Skeletal muscle cell (primary cell): ENCODE measurements around the gene CHST12.

ENCODE experiments used
- DNase-seq: peaks from one replicate; pipeline ENCODE4 v3.0.0-alpha.2; 2010; ENCODE audit warnings: low read depth
- H3K4me3 ChIP-seq: 2 replicates; pipeline ENCODE4 v1.5.1; 2011; ENCODE audit warnings: low read depth, mild to moderate bottlenecking, control low read depth, low read length, moderate library complexity

The CHST12 gene

DNA sequence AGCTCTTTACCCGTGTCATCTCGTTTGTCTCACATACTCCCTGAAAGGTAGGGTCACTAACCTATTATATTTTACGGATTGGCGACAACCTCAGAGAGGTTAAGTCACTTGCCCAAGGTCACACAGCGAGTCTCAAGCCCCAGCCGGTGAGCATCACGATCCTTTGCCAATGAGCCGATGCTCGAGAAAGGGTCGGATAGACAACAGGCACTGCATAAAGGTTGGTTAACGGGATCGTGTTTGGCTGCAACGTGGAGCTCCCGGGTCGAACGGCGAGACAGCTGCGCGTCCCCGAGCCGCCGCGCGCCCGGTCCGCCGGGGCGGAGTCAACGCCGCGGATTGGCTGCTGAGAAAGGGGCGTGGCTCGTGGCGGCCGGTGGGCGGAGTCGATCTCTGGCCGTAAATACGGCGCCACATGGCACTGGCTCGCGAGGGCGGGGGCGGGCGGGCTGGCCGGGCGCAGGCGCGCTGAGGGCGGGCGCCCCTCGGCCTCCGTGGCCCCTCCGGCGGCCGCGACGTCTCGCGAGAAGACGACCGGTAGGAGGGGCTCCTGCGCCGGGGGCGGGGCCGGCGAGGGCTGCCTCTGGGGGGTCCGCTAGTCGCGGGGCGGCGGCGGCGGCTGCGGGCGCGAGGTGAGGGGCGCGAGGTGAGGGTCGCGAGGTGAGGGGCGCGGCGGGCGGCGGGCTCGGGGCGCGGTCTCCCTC is at the start of gene CHST12:
TSS of gene CHST12 (plus strand) at position 598 of the 704 bp plus-strand sequence. CDS start 29,029 bp downstream, outside the sequence.
- peak; percentile 77 for DNase-seq
- H3K4me3 ChIP-seq, result peak within 1 kb of the TSS; percentile 82

DNA sequence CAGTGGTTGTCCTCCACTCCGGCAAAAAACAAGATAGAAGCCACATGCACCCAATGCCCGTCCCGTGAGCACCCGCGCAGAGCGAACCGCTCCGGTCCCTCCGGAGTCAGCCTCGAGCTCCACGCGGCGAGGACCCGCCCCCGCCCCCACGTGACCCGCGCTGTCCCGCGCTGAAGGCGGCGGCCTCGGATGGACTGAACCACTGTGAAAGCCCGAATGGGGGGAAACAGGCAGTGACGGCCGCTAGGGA is 49.5 kb upstream of the CHST12 start:
- peak overlapping the region; percentile 98 for H3K4me3 ChIP-seq
- peak; percentile 60 for DNase-seq

DNA sequence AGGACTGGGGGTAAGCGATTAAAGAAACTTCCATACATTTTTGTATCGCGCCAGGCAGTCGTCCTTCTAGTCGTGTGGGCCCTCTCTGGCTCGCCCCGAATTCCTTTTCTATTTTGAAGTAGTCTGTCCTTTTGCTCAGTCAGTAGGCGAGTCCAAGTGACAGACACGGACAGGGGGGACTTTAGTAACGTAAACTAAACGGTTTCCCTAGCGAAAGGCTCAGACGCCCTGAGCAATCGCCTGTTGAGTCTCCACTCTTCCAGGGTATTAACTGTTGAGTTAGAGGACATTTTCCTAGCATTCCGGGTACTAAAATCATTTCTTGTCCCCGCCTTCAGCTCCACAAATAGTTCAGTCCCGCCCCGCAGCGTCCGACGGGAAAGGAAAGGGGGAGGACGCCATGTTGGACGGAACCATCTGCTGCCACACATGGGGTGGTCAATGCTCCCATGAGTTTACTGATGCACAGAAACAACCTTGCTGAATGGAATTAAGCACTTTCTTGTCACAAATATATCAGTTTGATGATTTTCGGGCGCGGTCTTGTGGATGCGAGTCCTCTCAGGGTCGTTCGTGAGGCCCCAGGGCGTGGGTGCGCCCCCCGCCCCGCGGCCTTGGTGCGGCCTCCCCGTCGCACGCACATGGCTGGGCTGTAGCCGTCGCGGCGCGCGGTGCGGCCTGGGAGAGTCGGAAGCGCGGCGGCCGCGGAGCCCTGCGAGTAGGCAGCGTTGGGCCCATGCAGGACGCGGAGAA is 49.0 kb upstream of the CHST12 start, which contains the start of gene EIF3B:
TSS of gene EIF3B (plus strand) at position 642 of the 753 bp plus-strand sequence. CDS start at position 737, 95 bp downstream.
- peak; percentile 81 for DNase-seq
- peak within 1 kb of the TSS; percentile 98 for H3K4me3 ChIP-seq

DNA sequence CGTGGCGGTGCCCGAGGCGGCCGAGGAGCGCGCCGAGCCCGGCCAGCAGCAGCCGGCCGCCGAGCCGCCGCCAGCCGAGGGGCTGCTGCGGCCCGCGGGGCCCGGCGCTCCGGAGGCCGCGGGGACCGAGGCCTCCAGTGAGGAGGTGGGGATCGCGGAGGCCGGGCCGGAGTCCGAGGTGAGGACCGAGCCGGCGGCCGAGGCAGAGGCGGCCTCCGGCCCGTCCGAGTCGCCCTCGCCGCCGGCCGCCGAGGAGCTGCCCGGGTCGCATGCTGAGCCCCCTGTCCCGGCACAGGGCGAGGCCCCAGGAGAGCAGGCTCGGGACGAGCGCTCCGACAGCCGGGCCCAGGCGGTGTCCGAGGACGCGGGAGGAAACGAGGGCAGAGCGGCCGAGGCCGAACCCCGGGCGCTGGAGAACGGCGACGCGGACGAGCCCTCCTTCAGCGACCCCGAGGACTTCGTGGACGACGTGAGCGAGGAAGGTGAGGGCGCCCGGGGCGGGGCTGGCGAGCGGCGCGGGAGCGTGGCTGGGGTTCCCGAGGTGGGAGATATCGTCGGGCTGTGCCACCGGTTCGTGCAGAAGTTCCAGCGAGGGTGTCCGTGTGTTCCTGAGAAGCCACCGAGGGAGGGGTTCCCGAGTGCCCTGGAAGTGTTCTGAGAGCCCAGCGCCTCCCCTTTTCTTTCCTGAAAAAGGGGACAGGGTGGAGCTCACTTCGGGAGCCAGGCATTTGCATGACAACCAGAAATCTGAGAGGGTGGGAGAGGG is 48.3 kb upstream of the CHST12 start:
- H3K4me3 ChIP-seq, result peak overlapping the region; percentile 98
- no peak for DNase-seq

DNA sequence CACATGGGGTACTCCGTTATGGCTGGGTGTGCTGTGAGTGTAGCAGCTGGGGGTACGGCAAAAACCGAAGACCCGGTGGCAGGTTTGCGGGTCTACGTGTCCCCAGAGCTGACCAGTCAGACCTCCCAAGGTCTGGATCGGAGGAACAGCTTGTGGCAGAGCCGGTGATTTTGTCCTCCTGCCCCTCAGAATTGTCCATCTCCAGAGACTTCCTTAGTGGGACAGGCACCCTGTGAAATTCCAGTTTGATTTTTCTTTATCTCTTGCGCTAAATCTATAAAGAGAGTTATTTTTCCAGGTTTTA is 47.8 kb upstream of the CHST12 start:
- no peak for DNase-seq
- H3K4me3 ChIP-seq, result peak overlapping the region; percentile 98

DNA sequence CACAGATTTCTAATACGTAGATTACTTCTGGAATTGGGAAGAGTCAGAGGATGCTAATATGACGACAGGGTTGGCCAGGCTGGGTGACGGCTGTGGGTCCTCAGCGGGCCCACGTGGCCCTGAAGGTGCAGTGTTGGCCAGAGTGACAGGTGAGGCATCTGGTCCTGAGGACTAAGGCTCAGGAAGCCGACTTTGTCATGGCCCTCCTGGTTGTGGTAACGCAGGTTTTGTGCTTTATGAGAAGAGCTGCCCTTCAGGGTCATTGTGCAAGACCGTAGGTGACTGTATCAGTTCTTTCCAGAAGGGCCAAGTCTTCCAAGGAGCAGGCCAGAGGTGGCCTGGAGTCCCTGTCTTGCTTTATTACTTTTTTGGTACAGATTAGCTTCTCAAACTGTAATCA is 46.2 kb upstream of the CHST12 start:
- DNase-seq, result no peak
- H3K4me3 ChIP-seq, result no peak overlapping the region

DNA sequence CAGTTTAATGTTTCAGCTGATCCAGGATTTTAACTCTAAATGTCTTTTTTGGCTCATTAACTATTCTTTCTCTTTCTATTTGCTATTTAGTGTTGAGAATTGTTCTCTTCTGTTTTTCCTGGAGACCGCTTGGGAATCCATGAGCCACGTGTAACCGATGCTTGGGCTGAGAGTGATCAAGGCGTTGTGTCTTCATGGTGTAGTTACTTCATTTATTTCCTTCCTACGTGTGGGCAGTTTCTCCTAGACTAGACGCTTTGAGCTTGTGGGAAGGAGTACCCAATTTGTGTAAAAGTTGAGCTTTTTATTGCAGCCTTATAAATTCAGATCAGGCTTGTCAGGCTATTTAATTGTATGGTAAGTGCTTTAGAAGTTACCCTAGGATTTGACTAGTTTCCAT is 45.8 kb upstream of the CHST12 start:
- no peak overlapping the region for H3K4me3 ChIP-seq
- DNase-seq, result no peak

DNA sequence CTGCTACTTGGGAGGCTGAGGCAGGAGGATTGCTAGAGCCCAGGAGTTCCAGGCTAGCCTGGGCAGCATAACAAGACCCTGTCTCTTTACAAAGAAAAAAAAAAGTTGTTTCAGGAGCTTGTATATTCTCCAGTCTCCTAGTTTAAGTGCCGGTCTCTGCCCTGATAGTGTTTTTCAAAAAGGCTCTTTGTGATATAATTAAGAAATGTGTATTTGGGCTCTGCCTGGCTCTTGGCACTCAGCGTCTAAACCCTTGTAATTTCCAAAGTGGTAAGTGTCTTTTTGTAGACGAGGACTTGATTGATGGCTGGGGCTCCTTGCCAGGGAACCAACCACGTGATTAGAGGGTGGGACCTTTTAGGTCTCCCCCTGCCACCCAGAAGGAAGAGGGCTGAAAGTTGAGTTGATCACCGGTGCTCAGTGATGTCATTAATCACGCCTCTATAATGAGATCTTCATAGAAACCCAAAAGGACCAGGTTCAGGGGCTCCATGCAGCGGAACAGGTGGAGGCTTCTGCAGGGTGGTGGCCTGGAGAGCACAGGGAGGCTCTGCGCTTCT is 44.4 kb upstream of the CHST12 start:
- no peak for DNase-seq
- H3K4me3 ChIP-seq, result no peak overlapping the region

DNA sequence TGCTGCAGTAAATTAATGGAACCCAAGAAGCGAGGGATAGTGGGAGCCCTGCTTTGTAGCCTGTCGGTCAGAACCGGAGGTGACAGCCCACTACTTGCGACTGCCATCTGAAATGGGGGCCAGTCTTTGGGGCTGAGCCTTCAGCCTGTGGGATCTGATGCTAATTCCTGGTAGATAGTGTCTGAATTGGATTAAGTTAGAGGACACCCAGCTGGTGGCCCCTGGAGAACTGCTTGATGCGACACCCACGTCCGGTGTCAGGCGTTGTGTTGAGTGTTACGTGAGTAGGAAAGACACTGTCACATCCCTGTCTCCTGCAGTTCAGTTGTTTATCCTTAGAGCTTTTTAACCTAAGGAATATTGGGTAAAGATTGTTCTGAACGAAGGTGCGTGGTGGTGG is 43.8 kb upstream of the CHST12 start:
- no peak overlapping the region for H3K4me3 ChIP-seq
- no peak for DNase-seq

DNA sequence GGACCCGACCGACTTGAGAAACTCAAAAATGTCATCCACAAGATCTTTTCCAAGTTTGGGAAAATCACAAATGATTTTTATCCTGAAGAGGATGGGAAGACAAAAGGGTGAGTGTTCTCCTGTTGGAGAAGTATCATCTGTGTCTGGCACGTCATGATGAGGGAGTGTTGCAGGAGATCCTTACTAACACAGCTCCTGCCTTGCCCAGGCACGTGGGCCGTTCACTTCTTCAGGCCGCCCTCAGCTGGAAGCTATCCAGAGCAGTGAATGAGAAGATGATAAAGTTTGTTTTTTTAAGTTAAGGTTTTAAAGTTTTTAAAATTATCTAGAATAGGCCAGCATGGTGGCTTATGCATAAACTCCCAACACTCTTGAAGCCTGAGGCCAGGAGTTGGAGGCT is 42.6 kb upstream of the CHST12 start:
- no peak overlapping the region for H3K4me3 ChIP-seq
- DNase-seq, result no peak

DNA sequence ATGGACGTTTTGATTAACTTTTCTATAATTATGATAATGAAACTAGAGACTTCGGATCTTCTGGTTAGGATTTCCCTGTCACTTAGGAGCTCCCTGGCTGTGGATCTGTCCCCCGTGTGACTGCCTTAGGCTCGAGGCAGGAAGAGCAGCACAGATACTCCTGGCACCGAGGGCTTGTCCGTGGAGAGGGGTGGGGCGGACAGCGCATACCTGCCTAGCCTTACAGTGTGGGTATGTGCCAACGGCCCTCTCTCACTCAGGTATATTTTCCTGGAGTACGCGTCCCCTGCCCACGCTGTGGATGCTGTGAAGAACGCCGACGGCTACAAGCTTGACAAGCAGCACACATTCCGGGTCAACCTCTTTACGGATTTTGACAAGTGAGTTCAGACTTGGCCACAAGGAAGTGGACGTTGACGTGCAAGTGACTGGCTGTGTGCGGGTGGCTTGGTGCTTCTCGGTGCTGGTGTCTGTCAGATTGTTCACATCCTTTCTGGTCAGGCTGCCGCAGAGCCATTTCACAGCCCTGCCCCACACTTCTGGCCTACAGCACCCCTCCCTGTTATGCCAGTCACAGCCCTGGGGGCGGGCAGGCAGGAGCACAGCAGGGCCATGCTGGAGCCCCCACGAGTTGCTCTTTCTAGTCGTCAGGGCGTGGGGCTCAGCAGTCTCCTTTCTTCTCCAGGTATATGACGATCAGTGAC is 40.9 kb upstream of the CHST12 start:
- H3K4me3 ChIP-seq, result no peak overlapping the region
- no peak for DNase-seq

DNA sequence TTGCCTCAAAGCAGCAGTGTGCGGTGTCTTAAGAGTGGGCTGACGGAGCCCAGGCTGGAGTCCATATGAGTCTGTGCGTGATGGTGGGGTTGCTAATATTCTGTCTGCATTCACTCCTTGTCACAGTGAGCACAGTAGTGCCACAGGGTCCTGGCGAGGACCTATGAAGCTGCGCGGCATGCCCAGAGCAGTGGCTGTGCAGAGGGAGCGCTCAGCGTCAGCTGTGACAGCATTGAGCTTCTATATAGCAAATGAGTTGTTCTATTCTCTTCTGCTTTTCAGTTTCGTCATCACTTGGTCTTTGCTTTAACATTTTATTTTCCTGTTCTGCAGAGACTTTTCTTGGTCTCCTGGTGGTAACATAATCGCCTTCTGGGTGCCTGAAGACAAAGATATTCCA is 34.3 kb upstream of the CHST12 start:
- no peak for DNase-seq
- H3K4me3 ChIP-seq, result no peak overlapping the region

DNA sequence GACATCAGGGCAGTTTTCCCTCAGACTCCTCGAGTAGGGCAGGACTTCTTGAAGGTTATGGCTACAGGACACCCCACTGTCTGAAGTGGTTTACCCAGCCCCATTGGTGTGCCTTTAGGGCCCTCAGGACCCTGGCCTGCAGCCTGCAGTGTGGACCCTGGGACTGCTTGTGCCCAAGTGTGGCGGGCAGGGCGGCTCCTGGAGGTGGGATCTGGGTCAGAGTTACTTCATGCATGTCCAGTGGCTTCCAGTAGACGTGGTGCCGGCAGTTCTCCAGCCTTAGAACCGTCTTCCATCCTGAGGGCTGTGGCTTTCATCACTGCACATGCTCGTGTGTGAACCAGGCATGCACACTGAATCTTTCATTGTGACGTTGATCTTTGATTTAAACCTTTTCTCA is 32.1 kb upstream of the CHST12 start:
- DNase-seq, result no peak
- H3K4me3 ChIP-seq, result no peak overlapping the region

DNA sequence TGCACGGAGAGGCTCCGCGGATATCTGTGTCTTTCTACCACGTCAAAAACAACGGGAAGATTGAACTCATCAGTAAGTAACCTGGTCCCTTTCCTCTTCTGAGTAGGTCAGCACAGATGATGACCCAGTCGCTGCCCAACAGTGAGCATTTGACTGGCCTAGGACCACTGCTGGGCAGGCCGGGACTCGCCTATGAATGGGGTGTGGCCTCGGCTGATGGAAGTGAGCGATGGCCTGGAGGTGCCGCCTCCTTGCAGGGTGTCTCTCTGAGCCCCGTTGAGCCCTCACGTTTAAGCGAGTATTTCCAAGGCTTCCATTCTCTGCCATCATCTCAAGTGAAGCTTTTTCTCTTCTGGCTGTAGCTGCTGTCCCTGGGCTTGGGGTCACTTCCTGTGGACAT is 30.7 kb upstream of the CHST12 start:
- no peak for DNase-seq
- H3K4me3 ChIP-seq, result no peak overlapping the region

DNA sequence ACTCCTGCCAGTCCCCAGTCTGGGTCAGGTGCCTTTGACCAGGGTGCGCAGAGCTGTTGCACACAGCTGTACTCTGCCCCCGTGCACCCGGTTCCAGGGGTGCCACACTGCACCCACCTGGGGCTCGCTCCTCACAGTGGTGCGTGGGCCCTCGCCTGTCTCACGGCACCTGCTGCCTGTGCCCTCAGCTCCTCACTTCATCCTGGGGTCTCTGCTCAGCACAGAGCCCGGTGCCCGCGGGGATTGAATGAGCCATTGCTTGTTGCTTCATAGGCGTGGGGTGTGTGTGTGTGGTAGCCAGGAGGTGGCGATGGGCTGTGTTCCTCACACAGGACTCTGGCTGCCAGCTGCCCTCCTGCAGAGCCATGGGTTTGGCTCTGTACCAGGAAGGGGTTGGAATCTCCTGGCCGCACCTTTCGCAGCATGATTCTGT is 30.3 kb upstream of the CHST12 start:
- H3K4me3 ChIP-seq, result no peak overlapping the region
- no peak for DNase-seq

DNA sequence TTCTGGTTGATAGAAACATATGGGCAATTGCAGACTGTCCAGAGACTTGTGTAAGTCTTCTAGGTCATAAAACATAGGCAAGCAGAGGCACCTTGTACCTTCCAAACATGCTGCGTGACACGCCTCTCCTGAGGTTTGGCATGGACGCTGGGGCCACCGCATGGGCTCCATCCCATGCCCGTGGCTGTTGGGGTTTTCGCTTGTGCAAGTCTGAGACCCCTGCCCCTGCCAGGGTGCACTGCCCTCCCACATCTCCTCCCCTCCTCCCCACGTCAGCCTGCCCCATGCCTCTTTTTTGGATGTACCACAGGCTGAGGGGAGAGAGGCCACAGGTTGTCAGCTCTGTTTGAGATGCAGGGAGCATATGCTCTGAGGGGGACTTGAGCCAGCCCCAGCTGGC is 29.8 kb upstream of the CHST12 start:
- DNase-seq, result no peak

DNA sequence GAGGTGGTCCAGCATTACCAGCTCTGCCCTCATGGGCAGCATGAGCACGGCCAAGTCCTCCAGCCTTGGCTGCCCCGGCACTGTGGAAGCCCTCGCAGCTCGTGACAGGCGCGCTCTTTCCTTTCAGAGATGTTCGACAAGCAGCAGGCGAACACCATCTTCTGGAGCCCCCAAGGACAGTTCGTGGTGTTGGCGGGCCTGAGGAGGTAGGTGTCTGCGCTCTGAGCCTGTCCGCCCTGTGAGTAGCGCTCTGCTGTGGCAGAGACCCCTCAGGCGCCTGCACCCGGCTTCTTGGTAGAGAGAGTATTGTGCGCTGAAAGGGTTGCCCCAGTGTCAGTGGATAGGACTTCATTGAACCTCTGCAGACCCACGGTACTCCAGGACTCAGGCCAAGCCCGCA is 29.0 kb upstream of the CHST12 start:
- H3K4me3 ChIP-seq, result no peak overlapping the region
- no peak for DNase-seq

More for the DNA sequence above, 29.8 kb upstream of the CHST12 start:
- no peak overlapping the region for H3K4me3 ChIP-seq

DNA sequence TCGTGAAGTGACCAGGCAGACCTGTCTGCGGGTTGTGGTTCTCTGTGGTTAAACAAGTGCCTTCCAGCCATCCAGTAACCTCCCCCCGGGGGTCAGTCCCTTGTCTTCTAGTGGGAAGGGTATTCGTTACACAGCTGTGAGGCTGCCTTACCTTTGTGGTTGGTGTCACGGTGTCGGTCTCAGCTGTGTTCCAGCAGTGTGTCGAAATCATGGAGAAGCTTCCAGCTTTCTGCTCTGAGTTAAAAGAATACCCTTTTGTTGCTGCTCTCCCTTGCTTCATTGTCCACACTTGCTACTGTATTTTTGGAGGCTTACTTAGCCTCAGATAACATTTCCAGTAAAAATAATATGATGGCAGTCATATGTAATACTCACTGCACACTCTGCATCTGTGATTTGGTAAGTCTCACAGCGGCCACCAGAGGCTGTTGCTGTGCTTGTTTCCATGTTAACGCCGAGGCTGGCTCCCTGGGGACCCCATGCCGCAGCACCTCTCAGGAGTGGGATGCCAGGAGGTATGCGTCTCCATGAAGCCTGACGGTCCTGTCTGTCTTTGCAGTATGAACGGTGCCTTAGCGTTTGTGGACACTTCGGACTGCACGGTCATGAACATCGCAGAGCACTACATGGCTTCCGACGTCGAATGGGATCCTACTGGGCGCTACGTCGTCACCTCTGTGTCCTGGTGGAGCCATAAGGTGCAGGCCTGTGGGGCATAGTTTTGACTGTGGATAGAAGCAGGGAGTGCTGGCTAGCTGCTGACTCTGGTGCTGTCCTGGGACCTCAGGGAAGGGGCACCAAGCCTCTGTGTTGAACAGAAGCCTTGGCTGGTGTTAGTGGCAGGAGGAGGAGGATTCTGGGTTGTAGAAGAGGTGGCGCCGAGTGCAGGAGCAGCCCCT is 28.3 kb upstream of the CHST12 start:
- DNase-seq, result no peak
- H3K4me3 ChIP-seq, result no peak overlapping the region
